Mesenchymal stem cell (in vitro differentiated cells and primary cell): ENCODE measurements around the gene TMEM38B.
"Not testable (repeated sequence)": the region's sequence is repeated elsewhere in the genome, so short reads cannot be mapped to it uniquely, and the experiment has no call there.

Source experiments
- DNase-seq: peaks from one replicate; pipeline ENCODE4 v3.0.0-alpha.2; 2013
- H2AFZ ChIP-seq: one replicate; pipeline ENCODE4 v1.6.1; 2013; ENCODE audit warnings: low read depth, mild to moderate bottlenecking, control low read depth, inconsistent platforms, low read length, moderate library complexity
- H2AK5ac ChIP-seq: 2 replicates; pipeline ENCODE4 v1.6.1; 2013; ENCODE audit warnings: low read length, moderate library complexity, mild to moderate bottlenecking, inconsistent platforms; ENCODE audit not compliant: severe bottlenecking
- H2BK120ac ChIP-seq: one replicate; pipeline ENCODE4 v1.6.1; 2013; ENCODE audit warnings: low read depth, mild to moderate bottlenecking, inconsistent platforms, low read length, moderate library complexity
- H2BK12ac ChIP-seq, 2 experiments: one replicate each; pipeline ENCODE4 v1.6.1; 2013; ENCODE audit warnings: inconsistent platforms in 2 of 2, low read length in 2 of 2, mild to moderate bottlenecking in 2 of 2, moderate library complexity in 2 of 2, control low read depth in 1 of 2
- H2BK15ac ChIP-seq: one replicate; pipeline ENCODE4 v1.6.1; 2013; ENCODE audit warnings: mild to moderate bottlenecking, low read depth, inconsistent platforms; ENCODE audit not compliant: poor library complexity, severe bottlenecking
- H2BK5ac ChIP-seq: 2 replicates; pipeline ENCODE4 v1.6.1; 2013; ENCODE audit warnings: low read depth, mild to moderate bottlenecking, low read length, control low read depth, inconsistent platforms; ENCODE audit not compliant: poor library complexity, severe bottlenecking
- H3K14ac ChIP-seq, 2 experiments: one replicate each; pipeline ENCODE4 v1.6.1; 2013; ENCODE audit warnings: inconsistent platforms in 2 of 2, low read length in 2 of 2, control low read depth in 1 of 2, mild to moderate bottlenecking in 1 of 2, moderate library complexity in 1 of 2
- H3K18ac ChIP-seq, 2 experiments: one replicate each; pipeline ENCODE4 v1.6.1; 2013; ENCODE audit warnings: inconsistent platforms in 2 of 2, low read length in 2 of 2, control low read depth in 1 of 2, low read depth in 1 of 2, mild to moderate bottlenecking in 1 of 2
- H3K23ac ChIP-seq, 2 experiments: one replicate each; pipeline ENCODE4 v1.6.1; 2013; ENCODE audit warnings: inconsistent platforms in 2 of 2, low read length in 2 of 2, mild to moderate bottlenecking in 2 of 2, moderate library complexity in 2 of 2, control low read depth in 1 of 2
- H3K27ac ChIP-seq: 2 replicates; pipeline ENCODE4 v1.5.1; 2013; ENCODE audit warnings: mild to moderate bottlenecking, moderate library complexity, low read length, control low read depth, inconsistent platforms; ENCODE audit not compliant: poor library complexity, severe bottlenecking
- H3K27me3 ChIP-seq, 2 experiments: 2 replicates each; pipeline versions ENCODE4 v1.6.1 to v1.7.0; 2013; ENCODE audit warnings: low read length in 2 of 2, mild to moderate bottlenecking in 2 of 2, moderate library complexity in 2 of 2, control low read depth in 1 of 2, inconsistent platforms in 1 of 2; ENCODE audit not compliant: control insufficient read depth in 1 of 2, insufficient read depth in 1 of 2
- H3K36me3 ChIP-seq, 2 experiments: 2 replicates each; pipeline versions ENCODE4 v1.6.1 to v1.7.0; 2013; ENCODE audit warnings: low read length in 2 of 2, control low read depth in 1 of 2, inconsistent platforms in 1 of 2, low read depth in 1 of 2, mild to moderate bottlenecking in 1 of 2; ENCODE audit not compliant: insufficient read depth in 2 of 2, control insufficient read depth in 1 of 2
- H3K4ac ChIP-seq, 2 experiments: one replicate each; pipeline ENCODE4 v1.6.1; 2013; ENCODE audit warnings: inconsistent platforms in 2 of 2, low read length in 2 of 2, mild to moderate bottlenecking in 2 of 2, moderate library complexity in 2 of 2, control low read depth in 1 of 2, low read depth in 1 of 2
- H3K4me1 ChIP-seq: 2 replicates; pipeline ENCODE4 v1.6.1; 2013; ENCODE audit warnings: low read depth, low read length, control low read depth; ENCODE audit not compliant: control insufficient read depth, insufficient read depth
- H3K4me2 ChIP-seq: 2 replicates; pipeline ENCODE4 v1.6.1; 2013; ENCODE audit warnings: low read length, mild to moderate bottlenecking, inconsistent platforms; ENCODE audit not compliant: poor library complexity, severe bottlenecking
- H3K4me3 ChIP-seq, 2 experiments: 2 replicates each; pipeline versions ENCODE4 v1.5.1 to v1.7.0; 2013; ENCODE audit warnings: low read length in 2 of 2, mild to moderate bottlenecking in 2 of 2, control low read depth in 1 of 2, low read depth in 1 of 2; ENCODE audit not compliant: insufficient read depth in 1 of 2
- H3K79me1 ChIP-seq: replicated peaks from 2 replicates; pipeline ENCODE4 v1.6.1; 2013; ENCODE audit warnings: mild to moderate bottlenecking, control low read depth, low read length, inconsistent platforms; ENCODE audit not compliant: poor library complexity, severe bottlenecking
- H3K9ac ChIP-seq: 2 replicates; pipeline ENCODE4 v1.7.0; 2013; ENCODE audit warnings: mild to moderate bottlenecking, low read length, moderate library complexity
- H3K9me3 ChIP-seq: 2 replicates; pipeline ENCODE4 v1.7.0; 2013; ENCODE audit warnings: mild to moderate bottlenecking, low read length; ENCODE audit not compliant: control insufficient read depth
- H4K8ac ChIP-seq: one replicate; pipeline ENCODE4 v1.6.1; 2013; ENCODE audit warnings: inconsistent platforms, mild to moderate bottlenecking, low read length, moderate library complexity
- H4K91ac ChIP-seq: one replicate; pipeline ENCODE4 v1.6.1; 2013; ENCODE audit warnings: mild to moderate bottlenecking, low read length, inconsistent platforms
- WGBS: methylation state at CpG from one replicate; pipeline ENCODE4 v1.1.7; 2013; ENCODE audit warnings: mixed read lengths; 5-methylcytosine and 5-hydroxymethylcytosine counted together

TMEM38B gene

GRCh38 chr9:105742088-105742487, 47.7 kb downstream of the TMEM38B start:
- H3K18ac ChIP-seq, result no peak overlapping the region
- no peak overlapping the region for H2BK15ac ChIP-seq
- H3K9me3 ChIP-seq, result peaks cover 12% of the 10 kb centered on the region
- H3K79me1 ChIP-seq, result peaks cover under 1% of the 10 kb centered on the region
- H2BK12ac ChIP-seq, result no peak overlapping the region
- H3K4me1 ChIP-seq, result no peaks in the 10 kb centered on the region
- H4K91ac ChIP-seq, result no peak overlapping the region
- H2BK5ac ChIP-seq, result no peak overlapping the region
- no peak overlapping the region for H3K4me3 ChIP-seq
- no peak overlapping the region for H2AK5ac ChIP-seq
- no peak overlapping the region for H2BK120ac ChIP-seq
- no peak overlapping the region for H3K14ac ChIP-seq
- no peak for DNase-seq
- no peak overlapping the region for H3K27ac ChIP-seq
- no peak overlapping the region for H4K8ac ChIP-seq
- no peak overlapping the region for H3K23ac ChIP-seq
- H3K9ac ChIP-seq, result no peak overlapping the region
- no peak overlapping the region for H2AFZ ChIP-seq
- no peak overlapping the region for H3K4me2 ChIP-seq
- H3K36me3 ChIP-seq, result peaks cover 1 to 9% of the 10 kb centered on the region in 2 experiments
- H3K27me3 ChIP-seq, result no peaks in the 10 kb centered on the region
- no peak overlapping the region for H3K4ac ChIP-seq

GRCh38 chr9:105747325-105747724, 53.0 kb downstream of the TMEM38B start:
- H2BK120ac ChIP-seq, H4K8ac ChIP-seq, H2BK15ac ChIP-seq, H3K9ac ChIP-seq, H3K79me1 ChIP-seq, H3K4me1 ChIP-seq, H3K4me2 ChIP-seq, H3K4me3 ChIP-seq, H4K91ac ChIP-seq, H2BK5ac ChIP-seq, DNase-seq, H3K14ac ChIP-seq, H2AFZ ChIP-seq, H2BK12ac ChIP-seq, H3K23ac ChIP-seq, H3K18ac ChIP-seq, H2AK5ac ChIP-seq, H3K27ac ChIP-seq, H3K27me3 ChIP-seq, H3K4ac ChIP-seq: not testable (repeated sequence)
- H3K9me3 ChIP-seq, result peaks cover 10% of the 10 kb centered on the region
- WGBS, result no CpG with 5 or more reads among the region's 3 CpGs
- H3K36me3 ChIP-seq, result peaks cover 14 to 31% of the 10 kb centered on the region in 2 experiments

- no peaks in the 10 kb centered on the region for H3K4me1 ChIP-seq
- no peak overlapping the region for H3K18ac ChIP-seq
- 89% methylated on average over 4 of the region's 4 CpGs for WGBS
- no peak overlapping the region for H3K9ac ChIP-seq
- H2AFZ ChIP-seq, result no peak overlapping the region
- H2BK12ac ChIP-seq, result no peak overlapping the region
- H2BK15ac ChIP-seq, result no peak overlapping the region
- peaks cover 27% of the 10 kb centered on the region for H3K9me3 ChIP-seq
- peaks cover 14 to 37% of the 10 kb centered on the region in 2 experiments for H3K36me3 ChIP-seq
- no peak overlapping the region for H4K91ac ChIP-seq
- H3K27ac ChIP-seq, result no peak overlapping the region
- no peak overlapping the region for H3K4me2 ChIP-seq
- no peak for DNase-seq
- H3K4me3 ChIP-seq, result no peak overlapping the region
- no peak overlapping the region for H3K4ac ChIP-seq
- H2BK5ac ChIP-seq, result no peak overlapping the region
- no peak overlapping the region for H2AK5ac ChIP-seq
- no peaks in the 10 kb centered on the region for H3K79me1 ChIP-seq
- H4K8ac ChIP-seq, result no peak overlapping the region
- H3K14ac ChIP-seq, result no peak overlapping the region
- no peaks in the 10 kb centered on the region for H3K27me3 ChIP-seq
- no peak overlapping the region for H2BK120ac ChIP-seq
- no peak overlapping the region for H3K23ac ChIP-seq
Observed at GRCh38 chr9:105751761-105752160, 57.4 kb downstream of the TMEM38B start.

- Histone ChIP-seq H2BK12ac (no peak overlapping the region), H3K9ac (no peak overlapping the region), H2BK120ac (no peak overlapping the region), H3K4ac (no peak overlapping the region), H3K4me2 (no peak overlapping the region), H3K36me3 (peaks cover 0 to 2% of the 10 kb centered on the region in 2 experiments), H4K91ac (peak overlapping the region; percentile 68), H3K9me3 (peaks cover 15% of the 10 kb centered on the region), H3K14ac (no peak overlapping the region), H2AK5ac (no peak overlapping the region), H2BK15ac (no peak overlapping the region), H3K27ac (no peak overlapping the region), H3K23ac (no peak overlapping the region), H3K27me3 (no peaks in the 10 kb centered on the region), H2BK5ac (no peak overlapping the region), H2AFZ (no peak overlapping the region), H3K4me3 (no peak overlapping the region), H3K79me1 (no peaks in the 10 kb centered on the region), H3K18ac (no peak overlapping the region), H3K4me1 (peaks cover 1% of the 10 kb centered on the region), H4K8ac (no peak overlapping the region)
- 92% methylated on average over 12 of the region's 12 CpGs for WGBS
- DNase-seq, result peak; percentile 18
Observed at GRCh38 chr9:105757496-105758251, 63.3 kb downstream of the TMEM38B start.
